ENCODE data around the gene RPIA.
"Not testable (repeated sequence)": the region's sequence is repeated elsewhere in the genome, so short reads cannot be mapped to it uniquely, and the experiment has no call there.

RPIA gene

DNA sequence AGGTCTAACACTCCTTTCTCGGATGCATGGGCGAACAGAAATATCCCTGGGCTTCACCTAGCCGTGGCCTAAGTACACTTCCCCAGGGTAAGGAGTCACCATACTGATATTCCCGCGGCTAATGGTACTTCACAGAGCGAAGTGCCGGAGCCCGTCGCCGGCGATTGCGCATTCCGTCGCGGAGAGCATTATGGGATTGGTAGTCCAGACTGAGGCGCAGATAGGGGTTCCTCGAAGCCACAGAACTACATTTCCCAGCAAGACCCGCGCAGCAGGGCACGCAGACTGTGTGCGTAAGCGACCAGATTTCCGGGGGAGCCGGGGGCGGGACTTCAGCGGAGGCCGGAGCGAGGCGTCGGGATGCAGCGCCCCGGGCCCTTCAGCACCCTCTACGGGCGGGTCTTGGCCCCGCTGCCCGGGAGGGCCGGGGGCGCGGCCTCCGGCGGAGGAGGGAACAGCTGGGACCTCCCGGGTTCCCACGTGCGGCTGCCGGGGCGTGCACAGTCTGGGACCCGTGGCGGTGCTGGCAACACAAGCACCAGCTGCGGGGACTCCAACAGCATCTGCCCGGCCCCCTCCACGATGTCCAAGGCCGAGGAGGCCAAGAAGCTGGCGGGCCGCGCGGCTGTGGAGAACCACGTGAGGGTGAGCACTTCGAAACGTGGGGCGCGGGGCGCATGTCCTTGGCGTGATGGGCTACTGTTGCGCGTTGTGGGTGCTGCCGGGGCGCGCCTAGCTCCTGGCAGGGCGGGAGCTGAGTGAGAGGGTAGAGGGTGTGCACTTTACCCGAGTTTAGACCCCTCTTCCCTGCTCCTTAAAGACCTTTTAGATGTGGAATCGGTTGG lies at the start of gene RPIA:
Gene RPIA, plus strand, starts transcription at position 335 of the 845 bp plus-strand sequence. Its CDS starts 26 bp downstream, at position 361.
- TF ChIP-seq, protein P1, sequence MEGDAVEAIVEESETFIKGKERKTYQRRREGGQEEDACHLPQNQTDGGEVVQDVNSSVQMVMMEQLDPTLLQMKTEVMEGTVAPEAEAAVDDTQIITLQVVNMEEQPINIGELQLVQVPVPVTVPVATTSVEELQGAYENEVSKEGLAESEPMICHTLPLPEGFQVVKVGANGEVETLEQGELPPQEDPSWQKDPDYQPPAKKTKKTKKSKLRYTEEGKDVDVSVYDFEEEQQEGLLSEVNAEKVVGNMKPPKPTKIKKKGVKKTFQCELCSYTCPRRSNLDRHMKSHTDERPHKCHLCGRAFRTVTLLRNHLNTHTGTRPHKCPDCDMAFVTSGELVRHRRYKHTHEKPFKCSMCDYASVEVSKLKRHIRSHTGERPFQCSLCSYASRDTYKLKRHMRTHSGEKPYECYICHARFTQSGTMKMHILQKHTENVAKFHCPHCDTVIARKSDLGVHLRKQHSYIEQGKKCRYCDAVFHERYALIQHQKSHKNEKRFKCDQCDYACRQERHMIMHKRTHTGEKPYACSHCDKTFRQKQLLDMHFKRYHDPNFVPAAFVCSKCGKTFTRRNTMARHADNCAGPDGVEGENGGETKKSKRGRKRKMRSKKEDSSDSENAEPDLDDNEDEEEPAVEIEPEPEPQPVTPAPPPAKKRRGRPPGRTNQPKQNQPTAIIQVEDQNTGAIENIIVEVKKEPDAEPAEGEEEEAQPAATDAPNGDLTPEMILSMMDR (IDR thresholded peaks at IDR 0.05; ENCODE audit: control extremely low read depth, extremely low read depth, low read depth, missing control alignments), result peak; percentile 75
- ChIA-PET CTCF (interaction anchor here (0.6 to 5.9 kb wide), 19 partner anchors 10 to 151 kb away, joined by 3 to 43 read pairs (median 4); no protein-coding TSS in a partner anchor), POLR2A (interaction anchor here (0.6 kb wide), 1 partner anchor 344 kb away, joined by 3 read pairs; no protein-coding TSS in a partner anchor)
- peak; percentile 98 for DNase-seq (ENCODE audit: extremely low spot score)

DNA sequence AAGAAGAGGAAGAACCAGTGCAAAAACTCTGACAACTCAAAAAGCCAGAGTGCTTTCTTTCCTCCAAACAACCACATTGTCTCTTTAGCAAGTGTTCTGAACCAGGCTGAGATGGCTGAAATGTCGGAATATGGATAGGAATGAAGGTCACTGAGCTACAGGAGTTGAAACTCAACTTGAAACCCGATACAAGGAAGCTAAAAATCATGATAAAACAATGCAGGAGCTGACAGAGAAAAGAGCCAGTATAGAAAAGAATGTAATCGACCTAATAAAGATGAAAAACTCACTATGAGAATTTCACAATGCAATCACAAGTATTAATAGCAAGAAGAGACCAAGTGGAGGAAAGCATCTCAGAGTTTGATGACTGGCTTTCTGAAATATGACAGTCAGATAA lies 49.2 kb upstream of the RPIA start:
- ChIA-PET POLR2A (no interaction called here), CTCF (interaction anchor here (1.2 to 1.5 kb wide), 3 partner anchors 9 to 86 kb away, joined by 3 to 7 read pairs (median 3); no protein-coding TSS in a partner anchor)
- TF ChIP-seq, protein P1 (IDR thresholded peaks at IDR 0.05; ENCODE audit: control extremely low read depth, extremely low read depth, low read depth, missing control alignments), result no peak
- DNase-seq (ENCODE audit: extremely low spot score), result no peak

GRCh38 chr2:88645291-88645882 lies 46.1 kb upstream of the RPIA start:
- CTCF ChIA-PET, result interaction anchor here (0.9 to 5.0 kb wide), 5 partner anchors 8 to 38 kb away, joined by 3 to 29 read pairs (median 3); no protein-coding TSS in a partner anchor
- POLR2A ChIA-PET; DNase-seq (ENCODE audit: extremely low spot score): not testable (repeated sequence)

DNA sequence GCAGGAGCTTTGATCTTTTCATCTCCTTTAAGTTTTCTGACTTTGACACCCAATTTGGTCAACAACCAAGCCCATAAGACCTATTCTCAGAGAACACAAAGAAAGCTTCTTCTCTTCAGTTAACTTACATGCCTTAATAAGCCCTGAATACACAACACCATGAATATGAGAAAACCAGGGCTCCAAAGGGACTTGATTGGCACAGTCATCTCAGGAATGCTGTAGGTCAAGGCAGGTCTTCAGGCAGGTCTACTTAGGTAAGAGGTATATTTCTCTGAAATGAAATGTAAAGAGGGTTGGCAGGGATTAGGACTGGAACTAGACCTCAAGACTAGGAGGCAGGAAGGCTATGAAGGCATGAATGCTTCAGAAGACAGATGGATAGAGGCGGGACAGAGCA lies 39.8 kb upstream of the RPIA start:
- TF ChIP-seq, protein P1 (IDR thresholded peaks at IDR 0.05; ENCODE audit: control extremely low read depth, extremely low read depth, low read depth, missing control alignments), result no peak
- DNase-seq (ENCODE audit: extremely low spot score), result no peak
- CTCF ChIA-PET, result interaction anchor here (1.1 to 15.8 kb wide), 4 partner anchors 9 to 23 kb away, joined by 3 to 184 read pairs (median 4); no protein-coding TSS in a partner anchor
- POLR2A ChIA-PET, result no interaction called here

DNA sequence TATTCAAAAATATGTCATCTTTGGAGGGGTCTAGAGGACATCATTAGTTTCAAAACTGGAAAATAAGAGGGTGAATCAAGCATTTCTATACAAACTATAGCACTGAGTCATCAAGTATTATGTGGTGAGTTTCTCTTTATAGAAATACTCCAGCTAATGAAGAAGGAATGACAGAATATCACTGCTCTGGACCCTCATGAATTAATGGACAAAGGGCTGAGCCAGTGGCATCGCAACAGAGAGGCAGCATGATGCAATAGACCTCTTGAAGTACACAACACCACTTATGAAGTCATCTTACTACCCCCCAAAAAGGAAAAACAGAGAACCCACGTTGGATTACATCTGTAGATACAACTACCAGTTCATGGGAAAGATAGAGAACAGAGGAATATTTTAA lies 36.8 kb upstream of the RPIA start:
- TF ChIP-seq, protein P1 (IDR thresholded peaks at IDR 0.05; ENCODE audit: control extremely low read depth, extremely low read depth, low read depth, missing control alignments), result no peak
- ChIA-PET CTCF (interaction anchor here (1.0 to 15.8 kb wide), 2 partner anchors 10 to 20 kb away, joined by 4 to 184 read pairs; no protein-coding TSS in a partner anchor), POLR2A (no interaction called here)
- no peak for DNase-seq (ENCODE audit: extremely low spot score)

DNA sequence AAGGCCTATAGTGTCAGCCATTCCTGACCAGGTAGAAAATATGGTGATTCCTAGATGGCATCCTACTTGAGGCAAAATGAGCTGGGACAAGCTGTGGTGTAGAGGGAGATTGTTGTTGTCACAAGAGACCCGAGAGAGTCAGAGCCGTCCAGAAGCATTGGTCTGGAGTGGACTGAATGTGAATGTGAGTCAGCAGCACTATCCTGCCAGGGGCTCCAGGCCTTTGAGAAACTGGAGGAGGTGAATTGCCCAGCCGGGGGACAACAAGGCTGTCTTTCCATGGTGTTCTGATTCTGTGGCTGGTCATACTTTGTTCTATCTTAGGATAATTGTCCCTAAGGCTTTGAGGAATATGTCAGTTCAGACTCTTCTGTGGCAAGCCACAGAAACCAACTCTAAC lies 34.8 kb upstream of the RPIA start:
- ChIA-PET POLR2A (no interaction called here), CTCF (interaction anchor here (1.1 to 15.8 kb wide), 4 partner anchors 8 to 18 kb away, joined by 4 to 184 read pairs (median 14); no protein-coding TSS in a partner anchor)
- no peak for DNase-seq (ENCODE audit: extremely low spot score)
- TF ChIP-seq, protein P1 (IDR thresholded peaks at IDR 0.05; ENCODE audit: control extremely low read depth, extremely low read depth, low read depth, missing control alignments), result no peak

Measured in GM10248 (cell line).